B cell (primary cell): ENCODE results near the gene ZNF692. TPM values are rescaled to one million over a fixed set of nuclear protein-coding genes. Genes with fewer than 3 reads are reported as not detected.
"Not testable (repeated sequence)": the region's sequence is repeated elsewhere in the genome, so short reads cannot be mapped to it uniquely, and the experiment has no call there.

Experiments used
- ATAC-seq: fragments of 200-7000 bp; cut with Tn5 transposase; one replicate; pipeline ENCODE4 v1.10.0; 2021; ENCODE audit warnings: low read depth, mild to moderate bottlenecking, moderate number of reproducible peaks, moderate library complexity
- CTCF ChIA-PET: fragments of 350-600 bp; sonication (Branson Sonifier 250); formaldehyde crosslinking; loops from one replicate; lab custom pipeline; 2021; ENCODE audit warnings: antibody characterized with exemption, inconsistent platforms; lab: Charles Lee
- POLR2A ChIA-PET: fragments of 350-600 bp; sonication (Branson Sonifier 250); formaldehyde crosslinking; loops from one replicate; lab custom pipeline; 2021; ENCODE audit warnings: antibody characterized with exemption; lab: Charles Lee
- DNase-seq: peaks from one replicate; pipeline ENCODE4 v3.0.0; 2013
- H2AFZ ChIP-seq: 2 replicates; pipeline ENCODE4 v1.6.1; 2012; ENCODE audit warnings: mild to moderate bottlenecking, low read depth, low read length; ENCODE audit not compliant: insufficient read depth, poor library complexity, severe bottlenecking
- H3K27ac ChIP-seq, 2 donors: 1 replicate in 1 of 2; 2 replicates in 1 of 2; pipeline ENCODE4 v1.5.1; 2012 to 2013; ENCODE audit warnings: low read length in 2 of 2, mild to moderate bottlenecking in 2 of 2, moderate library complexity in 1 of 2
- H3K27me3 ChIP-seq, 4 experiments: fragments of 200-600 bp in 1 of 4; sonication (generic) in 1 of 4; replicated peaks in 1 of 4; 1 replicate in 2 of 4; 2 replicates in 2 of 4; pipeline versions ENCODE4 v1.6.1 to v1.7.0; 2013 to 2016; ENCODE audit warnings: low read length in 3 of 4, mild to moderate bottlenecking in 2 of 4, mixed read lengths in 1 of 4, moderate library complexity in 1 of 4; ENCODE audit not compliant: insufficient read depth in 4 of 4, control insufficient read depth in 3 of 4; ENCODE audit errors: control extremely low read depth in 1 of 4
- H3K36me3 ChIP-seq, 2 experiments: replicated peaks in 1 of 2; 1 replicate in 1 of 2; 2 replicates in 1 of 2; pipeline versions ENCODE4 v1.6.1 to v1.7.1; 2013; ENCODE audit warnings: low read length in 1 of 2; ENCODE audit not compliant: insufficient read depth in 2 of 2, control insufficient read depth in 1 of 2; ENCODE audit errors: control extremely low read depth in 1 of 2, extremely low read depth in 1 of 2
- H3K4me1 ChIP-seq, 2 donors: fragments of 200-600 bp in 1 of 2; sonication (generic) in 1 of 2; 1 replicate in 1 of 2; 2 replicates in 1 of 2; pipeline versions ENCODE4 v1.5.1 to v1.6.1; 2013 to 2017; ENCODE audit warnings: low read length in 2 of 2; ENCODE audit not compliant: control insufficient read depth in 2 of 2, insufficient read depth in 2 of 2
- H3K4me2 ChIP-seq: replicated peaks from 2 replicates; pipeline ENCODE3; 2012; ENCODE audit warnings: mild to moderate bottlenecking, low read depth, low read length; ENCODE audit not compliant: poor library complexity, severe bottlenecking
- H3K4me3 ChIP-seq, 5 experiments: fragments of 200-600 bp in 1 of 5; sonication (generic) in 1 of 5; 1 replicate in 3 of 5; 2 replicates in 2 of 5; pipeline versions ENCODE4 v1.5.1 to v1.7.0; 2011 to 2016; ENCODE audit warnings: low read length in 4 of 5, mild to moderate bottlenecking in 4 of 5, low read depth in 2 of 5, control low read depth in 1 of 5, moderate library complexity in 1 of 5; ENCODE audit not compliant: insufficient read depth in 1 of 5; ENCODE audit errors: control extremely low read depth in 1 of 5, extremely low read depth in 1 of 5
- H3K79me2 ChIP-seq: fragments of 200-600 bp; sonication (generic); one replicate; pipeline ENCODE4 v1.6.0; 2016; ENCODE audit warnings: low read length; ENCODE audit not compliant: control insufficient read depth, insufficient read depth
- H3K9ac ChIP-seq: fragments of 200-600 bp; sonication (generic); 2 replicates; pipeline ENCODE4 v1.6.1; 2017; ENCODE audit warnings: mild to moderate bottlenecking, low read length, moderate library complexity
- H3K9me3 ChIP-seq, 3 donors: one replicate each; pipeline versions ENCODE4 v1.6.1 to v1.7.1; 2013; ENCODE audit warnings: low read length in 2 of 3; ENCODE audit not compliant: control insufficient read depth in 2 of 3, insufficient read depth in 1 of 3; ENCODE audit errors: control extremely low read depth in 1 of 3
- H4K20me1 ChIP-seq: 2 replicates; pipeline ENCODE4 v1.6.0; 2012; ENCODE audit warnings: mild to moderate bottlenecking, low read length; ENCODE audit not compliant: insufficient read depth, control insufficient read depth, poor library complexity, severe bottlenecking
- H3K27ac Mint-ChIP-seq: one replicate; pipeline ENCODE4 v1.8.0; 2021; ENCODE audit warnings: mixed read lengths
- H3K27me3 Mint-ChIP-seq: one replicate; pipeline ENCODE4 v1.8.0; 2021; ENCODE audit warnings: mixed read lengths
- H3K4me1 Mint-ChIP-seq: one replicate; pipeline ENCODE4 v1.8.0; 2021; ENCODE audit warnings: mixed read lengths
- H3K4me3 Mint-ChIP-seq: one replicate; pipeline ENCODE4 v1.8.0; 2021; ENCODE audit warnings: mixed read lengths
- H3K9me3 Mint-ChIP-seq: one replicate; pipeline ENCODE4 v1.8.0; 2022; ENCODE audit warnings: mixed read lengths; ENCODE audit not compliant: insufficient read depth
- CTCF ChIP-seq: fragments of 200-600 bp; IDR thresholded peaks from one replicate; pipeline ENCODE4 v1.8.0; 2022; ENCODE audit warnings: antibody characterized with exemption, mild to moderate bottlenecking
- EZH2 ChIP-seq: IDR thresholded peaks from 2 replicates; pipeline ENCODE4 v1.6.1; 2012; ENCODE audit warnings: borderline replicate concordance, low read depth, mild to moderate bottlenecking, moderate library complexity, low read length; ENCODE audit not compliant: insufficient read depth, poor library complexity, severe bottlenecking
- WGBS: methylation state at CpG from one replicate; pipeline ENCODE4 v1.1.5; 2013; ENCODE audit warnings: missing lambda C conversion rate; ENCODE audit not compliant: insufficient coverage; 5-methylcytosine and 5-hydroxymethylcytosine counted together
- intact Hi-C: fragments of 100-400 bp; cut with micrococcal nuclease; formaldehyde crosslinking; loops from one replicate; pipeline ENCODE4 v1.10.0; 2022
- polyA plus RNA-seq: library from polyadenylated mRNA; depleted of rRNA; stranded (reverse); fragments of >200 nt; gene quantifications from 2 replicates; pipeline ENCODE4 v1.2.3, GENCODE V29; 2012
- total RNA-seq, 2 donors: library from RNA; stranded (reverse); fragments of 120-200 nt in 1 of 2; gene quantifications; 1 replicate in 1 of 2; 2 replicates in 1 of 2; pipeline versions ENCODE4 v1.2.3 to v1.2.4, GENCODE V29; 2013 to 2022

ZNF692 gene
- total and polyA plus RNA-seq, 2 donors (not counting 1 experiment from before 2014, with no cell fraction given) = 56.9 to 157 TPM

- peak overlapping the region in 1 of 2 donors; percentile 31 for H3K27ac ChIP-seq
- intact Hi-C loops = no loop called here
- Mint-ChIP-seq H3K4me1 (peaks cover 6% of the 10 kb centered on the region), H3K9me3 (no peaks in the 10 kb centered on the region), H3K27me3 (no peaks in the 10 kb centered on the region), H3K4me3 (no peak overlapping the region), H3K27ac (no peak overlapping the region)
- no peak overlapping the region for H3K4me3 ChIP-seq
- no peaks in the 10 kb centered on the region for H3K9me3 ChIP-seq
- WGBS = 6% methylated on average over 1 of the region's 7 CpGs
- peak overlapping the region; percentile 27 for H2AFZ ChIP-seq
- H3K4me2 ChIP-seq = peak overlapping the region; percentile 20
- H3K79me2 ChIP-seq = peaks cover 25% of the 10 kb centered on the region
- POLR2A ChIA-PET = no interaction called here
- H3K27me3 ChIP-seq = no peaks in the 10 kb centered on the region
- ATAC-seq (no peak), DNase-seq (no peak)
- no peak overlapping the region for H3K9ac ChIP-seq
- no peaks in the 10 kb centered on the region for H4K20me1 ChIP-seq
- H3K36me3 ChIP-seq = no peaks in the 10 kb centered on the region
- peaks cover 21% of the 10 kb centered on the region in 2 donors for H3K4me1 ChIP-seq
- TF ChIP-seq CTCF (no peak), EZH2 (no peak)
- CTCF ChIA-PET = interaction anchor here (0.9 kb wide), 1 partner anchor 210 kb away, joined by 3 read pairs; no protein-coding TSS in a partner anchor
Measured at GRCh38 chr1:248834343-248834940, 24.4 kb downstream of the ZNF692 start.

DNA sequence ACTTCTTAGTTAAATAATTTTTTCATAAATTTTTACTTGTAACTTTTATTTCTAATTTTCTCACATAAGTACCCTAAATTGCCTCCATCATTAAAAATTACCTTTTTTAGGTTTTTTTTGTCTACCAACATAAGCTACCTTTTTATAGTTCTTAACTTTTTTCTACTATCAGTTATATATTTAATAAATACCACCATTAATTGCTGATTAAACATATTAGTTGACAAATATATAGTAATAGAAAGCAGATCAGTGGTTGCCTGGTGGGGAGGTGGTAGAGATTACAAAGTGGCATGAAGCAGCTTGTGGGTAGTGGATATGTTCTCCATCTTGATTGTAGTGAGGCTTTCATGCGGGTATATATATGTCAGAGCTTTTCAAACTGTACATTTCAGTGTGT is 27.0 kb downstream of the ZNF692 start:
- ChIA-PET CTCF (interaction anchor here (1.3 kb wide), 1 partner anchor 27 kb away, joined by 3 read pairs; no protein-coding TSS in a partner anchor), POLR2A (no interaction called here)
- Histone ChIP-seq H3K4me1 (peaks cover 15 to 16% of the 10 kb centered on the region in 2 donors), H3K9ac (no peak overlapping the region), H3K27me3 (no peaks in the 10 kb centered on the region), H3K4me2 (no peak overlapping the region), H3K9me3 (no peaks in the 10 kb centered on the region), H3K36me3 (no peaks in the 10 kb centered on the region), H4K20me1 (no peaks in the 10 kb centered on the region), H3K27ac (no peak overlapping the region), H2AFZ (no peak overlapping the region), H3K79me2 (peaks cover 9% of the 10 kb centered on the region), H3K4me3 (no peak overlapping the region)
- Mint-ChIP-seq H3K27me3 (no peaks in the 10 kb centered on the region), H3K4me1 (peaks cover 3% of the 10 kb centered on the region), H3K4me3 (no peak overlapping the region), H3K9me3 (no peaks in the 10 kb centered on the region), H3K27ac (no peak overlapping the region)
- no peak for TF ChIP-seq EZH2
- no CpG with 5 or more reads among the region's 1 CpG for WGBS
- ATAC-seq (no peak), DNase-seq (no peak)
- intact Hi-C loops = no loop called here

- POLR2A ChIA-PET = interaction anchor here (0.8 kb wide), 1 partner anchor 12 kb away, joined by 7 read pairs; no protein-coding TSS in a partner anchor
- H3K4me3 ChIP-seq, H3K4me3 Mint-ChIP-seq, H3K27me3 Mint-ChIP-seq, intact Hi-C loops, H3K9ac ChIP-seq, H3K27ac ChIP-seq, H3K9me3 Mint-ChIP-seq, H3K27me3 ChIP-seq, H3K9me3 ChIP-seq, DNase-seq, H4K20me1 ChIP-seq, H2AFZ ChIP-seq, CTCF ChIA-PET, H3K79me2 ChIP-seq, H3K36me3 ChIP-seq, H3K4me2 ChIP-seq, H3K27ac Mint-ChIP-seq, ATAC-seq: not testable (repeated sequence)
- WGBS = no CpG with 5 or more reads among the region's 3 CpGs
- peaks cover 18 to 19% of the 10 kb centered on the region in 2 donors for H3K4me1 ChIP-seq
- H3K4me1 Mint-ChIP-seq = peaks cover 12% of the 10 kb centered on the region
Measured at GRCh38 chr1:248830718-248831017, 28.2 kb downstream of the ZNF692 start.
